GM23248 (cell line): ENCODE results near the gene LILRA6.

Experiments
- EZH2 ChIP-seq: fragments of 200-600 bp; sonication (generic); IDR thresholded peaks from 2 replicates; pipeline ENCODE4 v1.6.1; 2018; ENCODE audit warnings: antibody characterized with exemption, mild to moderate bottlenecking; ENCODE audit not compliant: insufficient read depth, poor library complexity, severe bottlenecking
- EZH2phosphoT487 ChIP-seq: fragments of 200-600 bp; sonication (generic); IDR thresholded peaks from 2 replicates; pipeline ENCODE4 v1.6.1; 2018; ENCODE audit warnings: antibody characterized with exemption, moderate library complexity, mild to moderate bottlenecking, low read depth; ENCODE audit not compliant: insufficient read depth

GRCh38 chr19:54255105-54255775 lies 12.7 kb upstream of the LILRA6 start:
- TF ChIP-seq EZH2 (no peak), EZH2phosphoT487 (no peak)
